Upper lobe of right lung (tissue), 1 donor: ENCODE data around the gene CD70. TPM values are rescaled to one million over a fixed set of nuclear protein-coding genes. Genes with fewer than 3 reads are reported as not detected.
"Not testable (repeated sequence)": the region's sequence is repeated elsewhere in the genome, so short reads cannot be mapped to it uniquely, and the experiment has no call there.

Experiments
- ATAC-seq: fragments of 200-7000 bp; cut with Tn5 transposase; one replicate; pipeline ENCODE4 v1.9.1; 2020; ENCODE audit warnings: mild to moderate bottlenecking, moderate library complexity
- DNase-seq: peaks from one replicate; pipeline ENCODE4 v3.0.0-alpha.2; 2020
- H3K27ac ChIP-seq: fragments of 200-600 bp; one replicate; pipeline ENCODE4 v1.8.0; 2022
- H3K27me3 ChIP-seq: fragments of 200-600 bp; one replicate; pipeline ENCODE4 v1.8.0; 2022; ENCODE audit warnings: mild to moderate bottlenecking
- H3K36me3 ChIP-seq: fragments of 200-600 bp; one replicate; pipeline ENCODE4 v1.8.0; 2022
- H3K4me1 ChIP-seq: fragments of 200-600 bp; one replicate; pipeline ENCODE4 v1.8.0; 2022
- H3K4me3 ChIP-seq: fragments of 200-600 bp; one replicate; pipeline ENCODE4 v1.8.0; 2022; ENCODE audit warnings: mild to moderate bottlenecking
- H3K9me3 ChIP-seq: fragments of 200-600 bp; one replicate; pipeline ENCODE4 v1.8.0; 2022
- CTCF ChIP-seq: fragments of 200-600 bp; IDR thresholded peaks from one replicate; pipeline ENCODE4 v1.8.0; 2022; ENCODE audit warnings: antibody characterized with exemption
- intact Hi-C: fragments of 100-400 bp; cut with DNase I; formaldehyde crosslinking; loops from one replicate; pipeline ENCODE4 v1.11.0; 2022
- total RNA-seq: library from RNA; stranded (reverse); fragmentation: NEBNext Ultra II Directional; extraction: Animal tissue kit (Norgen Biotek cat#: 25700); gene quantifications from one replicate; pipeline ENCODE4 v1.2.1, GENCODE V29; 2021
- donor health status: DM: no; HTN: yes; CAD: no; lungs with severe emphysema.

The CD70 gene
- total RNA-seq, 1 donor from 2014 or later = 1.7 TPM

- intact Hi-C loops = no loop called here
- no peak for TF ChIP-seq CTCF
- Histone ChIP-seq H3K36me3 (no peaks in the 10 kb centered on the region), H3K4me3 (no peak overlapping the region), H3K27ac (no peak overlapping the region), H3K4me1 (peaks cover 10% of the 10 kb centered on the region), H3K9me3 (no peaks in the 10 kb centered on the region), H3K27me3 (peaks cover 55% of the 10 kb centered on the region)
- DNase-seq (no peak), ATAC-seq (no peak)
Observed at GRCh38 chr19:6586056-6586455, 4.9 kb downstream of the CD70 start.

GRCh38 chr19:6582515-6583484 is 8.2 kb downstream of the CD70 start:
- H3K4me3 ChIP-seq, H3K4me1 ChIP-seq, H3K27ac ChIP-seq, DNase-seq, H3K36me3 ChIP-seq, ATAC-seq, intact Hi-C loops, H3K9me3 ChIP-seq: not testable (repeated sequence)
- H3K27me3 ChIP-seq = peaks cover 27% of the 10 kb centered on the region

GRCh38 chr19:6580313-6580712 is 10.6 kb downstream of the CD70 start:
- no peak for TF ChIP-seq CTCF
- peaks cover 2% of the 10 kb centered on the region for H3K27me3 ChIP-seq
- H3K36me3 ChIP-seq = no peaks in the 10 kb centered on the region
- H3K4me1 ChIP-seq = no peaks in the 10 kb centered on the region
- H3K9me3 ChIP-seq = no peaks in the 10 kb centered on the region
- H3K4me3 ChIP-seq = no peak overlapping the region
- H3K27ac ChIP-seq = no peak overlapping the region
- DNase-seq = no peak
- intact Hi-C loops = no loop called here
- no peak for ATAC-seq

- ATAC-seq (no peak), DNase-seq (no peak)
- intact Hi-C loops = no loop called here
- no peak overlapping the region for H3K27ac ChIP-seq
- no peaks in the 10 kb centered on the region for H3K36me3 ChIP-seq
- H3K9me3 ChIP-seq = no peaks in the 10 kb centered on the region
- no peak overlapping the region for H3K4me3 ChIP-seq
- no peak for TF ChIP-seq CTCF
- no peaks in the 10 kb centered on the region for H3K27me3 ChIP-seq
- H3K4me1 ChIP-seq = no peaks in the 10 kb centered on the region
Observed at GRCh38 chr19:6579450-6580178, 11.3 kb downstream of the CD70 start.

GRCh38 chr19:6577476-6578125 is 13.3 kb downstream of the CD70 start:
- Histone ChIP-seq H3K36me3 (no peaks in the 10 kb centered on the region), H3K27me3 (no peaks in the 10 kb centered on the region), H3K9me3 (no peaks in the 10 kb centered on the region), H3K4me3 (no peak overlapping the region), H3K27ac (peak overlapping the region; percentile 60), H3K4me1 (no peaks in the 10 kb centered on the region)
- intact Hi-C loops = no loop called here
- DNase-seq (no peak), ATAC-seq (peak; percentile 89)
- TF ChIP-seq CTCF = no peak
